HEK293 (cell line): ENCODE results near the gene CD276.

Experiments used
- IKZF3 ChIP-seq: fragments of 450-650 bp; IDR thresholded peaks from 2 replicates; pipeline ENCODE4 v1.5.0; 2018; ENCODE audit warnings: missing biosample characterization, mild to moderate bottlenecking, missing genetic modification characterization, moderate library complexity
- KLF16 ChIP-seq: fragments of 450-650 bp; formaldehyde crosslinking; IDR thresholded peaks from 2 replicates; pipeline ENCODE4 v1.5.1; 2017; ENCODE audit warnings: missing biosample characterization, missing genetic modification characterization
- KLF7 ChIP-seq: fragments of 450-650 bp; formaldehyde crosslinking; IDR thresholded peaks from 2 replicates; pipeline ENCODE4 v1.5.1; 2016; ENCODE audit warnings: missing biosample characterization, missing genetic modification characterization, borderline replicate concordance
- SP2 ChIP-seq: fragments of 450-650 bp; formaldehyde crosslinking; IDR thresholded peaks from 2 replicates; pipeline ENCODE4 v1.5.1; 2016; ENCODE audit warnings: missing biosample characterization, missing genetic modification characterization
- YY2 ChIP-seq: fragments of 450-650 bp; formaldehyde crosslinking; IDR thresholded peaks from 2 replicates; pipeline ENCODE4 v1.5.1; 2016; ENCODE audit warnings: missing biosample characterization, missing genetic modification characterization
- ZBTB1 ChIP-seq: fragments of 450-650 bp; formaldehyde crosslinking; IDR thresholded peaks from 2 replicates; pipeline ENCODE4 v1.5.1; 2016; ENCODE audit warnings: missing biosample characterization, missing genetic modification characterization
- ZBTB48 ChIP-seq: fragments of 450-650 bp; formaldehyde crosslinking; IDR thresholded peaks from 2 replicates; pipeline ENCODE4 v1.5.1; 2016; ENCODE audit warnings: missing biosample characterization, missing genetic modification characterization
- ZFP3 ChIP-seq: fragments of 450-650 bp; formaldehyde crosslinking; IDR thresholded peaks from 2 replicates; pipeline ENCODE4 v1.5.1; 2016; ENCODE audit warnings: low read depth, missing biosample characterization, missing genetic modification characterization
- ZFP41 ChIP-seq: fragments of 450-650 bp; formaldehyde crosslinking; IDR thresholded peaks from 2 replicates; pipeline ENCODE4 v1.5.1; 2016; ENCODE audit warnings: missing biosample characterization, missing genetic modification characterization, borderline replicate concordance
- ZNF19 ChIP-seq: fragments of 450-650 bp; formaldehyde crosslinking; IDR thresholded peaks from 2 replicates; pipeline ENCODE4; 2016; ENCODE audit warnings: missing biosample characterization, missing genetic modification characterization, low read depth
- ZNF211 ChIP-seq: fragments of 450-650 bp; formaldehyde crosslinking; IDR thresholded peaks from 2 replicates; pipeline ENCODE4 v1.5.1; 2016; ENCODE audit warnings: low read depth, missing biosample characterization, missing genetic modification characterization
- ZNF221 ChIP-seq: fragments of 450-650 bp; formaldehyde crosslinking; IDR thresholded peaks from 2 replicates; pipeline ENCODE4 v1.5.1; 2017; ENCODE audit warnings: missing biosample characterization, missing genetic modification characterization, borderline replicate concordance
- ZNF223 ChIP-seq: fragments of 450-650 bp; formaldehyde crosslinking; IDR thresholded peaks from 2 replicates; pipeline ENCODE4 v1.5.1; 2016; ENCODE audit warnings: missing biosample characterization, missing genetic modification characterization
- ZNF24 ChIP-seq: fragments of 450-650 bp; formaldehyde crosslinking; IDR thresholded peaks from 2 replicates; pipeline ENCODE4 v1.5.1; 2016; ENCODE audit warnings: missing biosample characterization, missing genetic modification characterization
- ZNF274 ChIP-seq, 2 experiments: fragments of 200-500 bp in 1 of 2; fragments of 450-650 bp in 1 of 2; sonication (Bioruptor generic) in 1 of 2; formaldehyde crosslinking in 1 of 2; IDR thresholded peaks; 2 replicates each; pipeline versions ENCODE4 v1.5.1 to v1.6.1; 2014 to 2016; ENCODE audit warnings: borderline replicate concordance in 1 of 2, inconsistent platforms in 1 of 2, low read length in 1 of 2, missing biosample characterization in 1 of 2, missing genetic modification characterization in 1 of 2
- ZNF654 ChIP-seq: fragments of 450-650 bp; formaldehyde crosslinking; IDR thresholded peaks from 2 replicates; pipeline ENCODE4 v1.5.1; 2016; ENCODE audit warnings: low read depth, missing biosample characterization, missing genetic modification characterization
- ZXDB ChIP-seq: fragments of 450-650 bp; formaldehyde crosslinking; IDR thresholded peaks from 2 replicates; pipeline ENCODE4 v1.5.1; 2016; ENCODE audit warnings: missing biosample characterization, missing genetic modification characterization
- TF ChIP-seq, protein P1 (sequence below): fragments of 450-650 bp; formaldehyde crosslinking; IDR thresholded peaks from 2 replicates; pipeline ENCODE4 v1.5.1; 2017; ENCODE audit warnings: missing biosample characterization, missing genetic modification characterization
- TF ChIP-seq, protein P2 (sequence below): fragments of 450-650 bp; formaldehyde crosslinking; IDR thresholded peaks from 2 replicates; pipeline ENCODE4 v1.5.1; 2017; ENCODE audit warnings: missing biosample characterization, missing genetic modification characterization
- TF ChIP-seq, protein P3 (sequence below): fragments of 450-650 bp; formaldehyde crosslinking; IDR thresholded peaks from 2 replicates; pipeline ENCODE4 v1.5.1; 2017; ENCODE audit warnings: missing biosample characterization, missing genetic modification characterization
- TF ChIP-seq, protein P4 (sequence below): fragments of 450-650 bp; formaldehyde crosslinking; IDR thresholded peaks from 2 replicates; pipeline ENCODE4 v1.5.1; 2016; ENCODE audit warnings: missing biosample characterization, missing genetic modification characterization
- TF ChIP-seq, protein P5 (sequence below): fragments of 450-650 bp; formaldehyde crosslinking; IDR thresholded peaks from 2 replicates; pipeline ENCODE4 v1.5.1; 2016; ENCODE audit warnings: missing biosample characterization, missing genetic modification characterization, low read depth

CD276 gene

DNA sequence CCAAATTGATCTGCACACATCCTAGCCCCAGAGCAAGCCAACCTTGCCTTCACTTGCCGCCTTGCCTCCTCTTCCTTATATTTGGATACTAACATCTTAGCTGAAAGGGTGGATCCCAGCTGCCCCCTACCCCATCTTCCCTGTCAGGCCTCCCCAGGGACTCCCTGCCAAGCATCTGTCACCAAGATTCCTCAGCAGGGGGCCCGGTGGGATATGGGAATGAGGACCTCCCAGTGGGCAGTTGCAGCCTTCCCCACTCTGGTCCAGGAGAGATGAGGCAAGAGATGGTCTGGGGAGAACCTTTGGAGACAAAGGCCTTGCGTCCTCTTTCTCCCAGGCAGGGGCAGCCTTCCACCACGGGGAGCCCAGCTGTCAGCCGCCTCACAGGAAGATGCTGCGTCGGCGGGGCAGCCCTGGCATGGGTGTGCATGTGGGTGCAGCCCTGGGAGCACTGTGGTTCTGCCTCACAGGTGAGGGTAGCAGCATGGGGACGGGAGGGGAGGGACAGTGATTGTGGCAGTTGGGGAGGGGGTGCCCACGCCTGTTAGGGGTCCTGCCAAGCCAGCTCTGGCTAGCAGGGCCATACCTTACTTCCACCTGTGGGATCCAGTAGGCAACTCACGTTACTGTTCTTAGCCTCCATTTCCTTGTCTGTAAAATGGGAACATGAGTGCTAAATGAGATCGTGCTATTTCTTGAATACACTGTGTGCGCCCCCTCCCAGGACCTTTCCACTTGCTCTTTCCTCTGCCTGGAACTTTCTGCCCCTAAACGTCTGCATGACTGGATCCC, 15.3 kb downstream of the CD276 start (continued):
- TF ChIP-seq, protein P1, sequence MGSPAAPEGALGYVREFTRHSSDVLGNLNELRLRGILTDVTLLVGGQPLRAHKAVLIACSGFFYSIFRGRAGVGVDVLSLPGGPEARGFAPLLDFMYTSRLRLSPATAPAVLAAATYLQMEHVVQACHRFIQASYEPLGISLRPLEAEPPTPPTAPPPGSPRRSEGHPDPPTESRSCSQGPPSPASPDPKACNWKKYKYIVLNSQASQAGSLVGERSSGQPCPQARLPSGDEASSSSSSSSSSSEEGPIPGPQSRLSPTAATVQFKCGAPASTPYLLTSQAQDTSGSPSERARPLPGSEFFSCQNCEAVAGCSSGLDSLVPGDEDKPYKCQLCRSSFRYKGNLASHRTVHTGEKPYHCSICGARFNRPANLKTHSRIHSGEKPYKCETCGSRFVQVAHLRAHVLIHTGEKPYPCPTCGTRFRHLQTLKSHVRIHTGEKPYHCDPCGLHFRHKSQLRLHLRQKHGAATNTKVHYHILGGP = no peak
- TF ChIP-seq ZBTB1 (tag by site-specific recombination) (no peak), SP2 (no peak), ZNF223 (tag by site-specific recombination) (no peak), ZNF274 (IDR thresholded peaks at IDR 0.05; ENCODE audit: low read length) (no peak), ZNF274 (tag by site-specific recombination; IDR thresholded peaks at IDR 0.05; ENCODE audit: borderline replicate concordance) (no peak), ZNF19 (tag by site-specific recombination) (no peak), ZFP41 (tag by site-specific recombination) (0 out of 2 replicates have a peak, but pooled peaks have one; percentile 19), KLF16 (tag by site-specific recombination) (no peak), KLF7 (tag by site-specific recombination) (no peak), ZBTB48 (tag by site-specific recombination) (no peak), ZNF211 (tag by site-specific recombination) (no peak), ZNF654 (tag by site-specific recombination) (no peak), ZXDB (tag by site-specific recombination) (0 out of 2 replicates have a peak, but pooled peaks have one; percentile 24), IKZF3 (no peak), ZNF24 (tag by site-specific recombination) (no peak), ZFP3 (tag by site-specific recombination) (no peak), YY2 (no peak), ZNF221 (no peak)
- TF ChIP-seq, protein P2, sequence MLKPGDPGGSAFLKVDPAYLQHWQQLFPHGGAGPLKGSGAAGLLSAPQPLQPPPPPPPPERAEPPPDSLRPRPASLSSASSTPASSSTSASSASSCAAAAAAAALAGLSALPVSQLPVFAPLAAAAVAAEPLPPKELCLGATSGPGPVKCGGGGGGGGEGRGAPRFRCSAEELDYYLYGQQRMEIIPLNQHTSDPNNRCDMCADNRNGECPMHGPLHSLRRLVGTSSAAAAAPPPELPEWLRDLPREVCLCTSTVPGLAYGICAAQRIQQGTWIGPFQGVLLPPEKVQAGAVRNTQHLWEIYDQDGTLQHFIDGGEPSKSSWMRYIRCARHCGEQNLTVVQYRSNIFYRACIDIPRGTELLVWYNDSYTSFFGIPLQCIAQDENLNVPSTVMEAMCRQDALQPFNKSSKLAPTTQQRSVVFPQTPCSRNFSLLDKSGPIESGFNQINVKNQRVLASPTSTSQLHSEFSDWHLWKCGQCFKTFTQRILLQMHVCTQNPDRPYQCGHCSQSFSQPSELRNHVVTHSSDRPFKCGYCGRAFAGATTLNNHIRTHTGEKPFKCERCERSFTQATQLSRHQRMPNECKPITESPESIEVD (tag by site-specific recombination) = no peak
- TF ChIP-seq, protein P3, sequence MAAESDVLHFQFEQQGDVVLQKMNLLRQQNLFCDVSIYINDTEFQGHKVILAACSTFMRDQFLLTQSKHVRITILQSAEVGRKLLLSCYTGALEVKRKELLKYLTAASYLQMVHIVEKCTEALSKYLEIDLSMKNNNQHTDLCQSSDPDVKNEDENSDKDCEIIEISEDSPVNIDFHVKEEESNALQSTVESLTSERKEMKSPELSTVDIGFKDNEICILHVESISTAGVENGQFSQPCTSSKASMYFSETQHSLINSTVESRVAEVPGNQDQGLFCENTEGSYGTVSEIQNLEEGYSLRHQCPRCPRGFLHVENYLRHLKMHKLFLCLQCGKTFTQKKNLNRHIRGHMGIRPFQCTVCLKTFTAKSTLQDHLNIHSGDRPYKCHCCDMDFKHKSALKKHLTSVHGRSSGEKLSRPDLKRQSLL = no peak
- TF ChIP-seq, protein P4, sequence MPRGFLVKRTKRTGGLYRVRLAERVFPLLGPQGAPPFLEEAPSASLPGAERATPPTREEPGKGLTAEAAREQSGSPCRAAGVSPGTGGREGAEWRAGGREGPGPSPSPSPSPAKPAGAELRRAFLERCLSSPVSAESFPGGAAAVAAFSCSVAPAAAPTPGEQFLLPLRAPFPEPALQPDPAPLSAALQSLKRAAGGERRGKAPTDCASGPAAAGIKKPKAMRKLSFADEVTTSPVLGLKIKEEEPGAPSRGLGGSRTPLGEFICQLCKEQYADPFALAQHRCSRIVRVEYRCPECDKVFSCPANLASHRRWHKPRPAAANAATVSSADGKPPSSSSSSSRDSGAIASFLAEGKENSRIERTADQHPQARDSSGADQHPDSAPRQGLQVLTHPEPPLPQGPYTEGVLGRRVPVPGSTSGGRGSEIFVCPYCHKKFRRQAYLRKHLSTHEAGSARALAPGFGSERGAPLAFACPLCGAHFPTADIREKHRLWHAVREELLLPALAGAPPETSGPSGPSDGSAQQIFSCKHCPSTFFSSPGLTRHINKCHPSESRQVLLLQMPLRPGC (tag by site-specific recombination) = no peak
- TF ChIP-seq, protein P5, sequence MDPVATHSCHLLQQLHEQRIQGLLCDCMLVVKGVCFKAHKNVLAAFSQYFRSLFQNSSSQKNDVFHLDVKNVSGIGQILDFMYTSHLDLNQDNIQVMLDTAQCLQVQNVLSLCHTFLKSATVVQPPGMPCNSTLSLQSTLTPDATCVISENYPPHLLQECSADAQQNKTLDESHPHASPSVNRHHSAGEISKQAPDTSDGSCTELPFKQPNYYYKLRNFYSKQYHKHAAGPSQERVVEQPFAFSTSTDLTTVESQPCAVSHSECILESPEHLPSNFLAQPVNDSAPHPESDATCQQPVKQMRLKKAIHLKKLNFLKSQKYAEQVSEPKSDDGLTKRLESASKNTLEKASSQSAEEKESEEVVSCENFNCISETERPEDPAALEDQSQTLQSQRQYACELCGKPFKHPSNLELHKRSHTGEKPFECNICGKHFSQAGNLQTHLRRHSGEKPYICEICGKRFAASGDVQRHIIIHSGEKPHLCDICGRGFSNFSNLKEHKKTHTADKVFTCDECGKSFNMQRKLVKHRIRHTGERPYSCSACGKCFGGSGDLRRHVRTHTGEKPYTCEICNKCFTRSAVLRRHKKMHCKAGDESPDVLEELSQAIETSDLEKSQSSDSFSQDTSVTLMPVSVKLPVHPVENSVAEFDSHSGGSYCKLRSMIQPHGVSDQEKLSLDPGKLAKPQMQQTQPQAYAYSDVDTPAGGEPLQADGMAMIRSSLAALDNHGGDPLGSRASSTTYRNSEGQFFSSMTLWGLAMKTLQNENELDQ (tag by site-specific recombination) = no peak
